HL-60/S4 (cell line): Measurements from ENCODE around the gene COL5A3.
"Not testable (repeated sequence)": the region's sequence is repeated elsewhere in the genome, so short reads cannot be mapped to it uniquely, and the experiment has no call there.

ENCODE experiments used
- in situ Hi-C: fragments of 300-500 bp; cut with MboI; formaldehyde crosslinking; loops from 2 replicates; pipeline ENCODE4 v1.14.3; 2022; ENCODE audit warnings: low sequenced_read_pairs

Gene COL5A3

DNA sequence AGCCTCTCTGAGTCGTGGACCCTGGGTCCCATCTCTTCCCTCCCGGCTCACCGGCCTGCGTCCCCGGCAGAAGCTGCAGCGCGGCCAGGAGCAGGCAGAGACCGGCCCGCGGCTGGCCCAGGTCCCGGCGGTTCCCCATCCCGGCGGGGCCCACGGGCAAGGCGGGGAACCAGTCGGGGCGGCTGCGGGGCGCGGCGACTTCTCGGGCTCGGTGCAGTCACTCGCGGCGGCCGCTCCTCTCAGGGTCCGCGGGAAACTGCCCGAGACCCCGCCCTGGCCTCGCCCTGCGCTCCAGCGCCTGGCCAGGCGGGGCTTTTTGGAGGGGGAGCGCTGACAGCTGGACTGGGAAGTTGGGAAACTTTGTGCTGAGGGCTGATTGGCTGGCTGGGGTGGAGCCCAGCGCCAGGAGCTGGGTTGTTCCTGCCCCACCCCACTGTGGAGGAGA lies at the start of gene COL5A3:
Gene COL5A3, minus strand, starts transcription at position 258 of the 445 bp plus-strand sequence. Its CDS starts 119 bp downstream, at position 139.
- in situ Hi-C loops = no loop called here

DNA sequence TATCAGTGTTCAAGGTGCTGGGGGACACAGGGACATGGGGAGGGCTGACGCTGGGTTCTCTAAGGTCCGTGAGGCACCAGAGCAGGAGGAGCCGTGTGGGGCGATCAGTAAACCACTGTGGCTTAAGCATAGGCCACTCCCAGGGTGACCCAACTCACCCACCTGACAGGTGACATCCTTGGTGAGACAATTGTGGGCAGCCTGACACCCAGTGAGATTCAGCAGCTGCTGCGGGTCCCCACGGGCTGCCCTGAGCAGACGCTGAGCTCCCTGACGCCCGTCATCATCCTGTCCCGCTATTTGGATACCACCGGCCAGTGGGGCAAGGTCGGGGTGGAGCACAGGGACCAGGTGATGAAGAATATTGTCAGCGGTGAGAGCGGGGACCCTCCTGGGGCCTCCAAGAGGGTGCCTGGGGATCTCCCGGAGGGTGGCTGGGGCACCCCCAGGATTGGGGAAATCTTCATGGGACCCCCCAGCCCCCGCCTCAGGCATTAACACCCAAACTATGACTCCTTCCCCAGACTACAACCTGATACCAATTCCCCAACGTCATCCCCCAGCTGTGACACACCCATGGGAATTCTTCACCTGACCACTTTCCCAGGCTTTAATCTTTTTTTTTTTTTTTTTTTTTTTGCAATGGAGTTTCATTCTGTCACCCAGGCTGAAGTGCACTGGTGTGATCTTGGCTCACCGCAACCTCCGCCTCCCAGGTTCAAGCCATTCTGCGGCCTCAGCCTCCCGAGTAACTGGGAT lies 42.5 kb upstream of the COL5A3 start:
- in situ Hi-C loops = no loop called here

DNA sequence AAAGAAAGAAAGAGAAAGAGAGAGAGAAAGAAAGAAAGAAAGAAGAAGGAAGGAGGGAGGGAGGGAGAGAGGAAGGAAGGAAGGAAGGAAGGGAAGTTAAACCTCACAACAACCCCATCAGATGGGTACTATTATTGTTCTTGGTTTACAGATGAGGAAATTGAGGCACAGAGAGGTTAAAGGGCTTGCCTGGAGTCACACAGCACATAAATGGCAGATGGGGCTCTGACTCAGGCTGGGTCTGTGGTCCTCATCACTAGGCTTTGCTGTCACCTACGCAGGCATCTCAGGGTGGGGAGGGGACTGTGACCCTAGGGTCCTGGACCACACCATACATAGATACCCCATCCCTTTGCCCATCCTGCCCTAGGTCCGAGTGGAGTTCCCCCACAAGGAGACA lies 39.3 kb upstream of the COL5A3 start:
- in situ Hi-C loops = no loop called here

- in situ Hi-C loops = no loop called here
These were observed 35.1 kb upstream of the COL5A3 start for GRCh38 chr19:10045371-10045770.

DNA sequence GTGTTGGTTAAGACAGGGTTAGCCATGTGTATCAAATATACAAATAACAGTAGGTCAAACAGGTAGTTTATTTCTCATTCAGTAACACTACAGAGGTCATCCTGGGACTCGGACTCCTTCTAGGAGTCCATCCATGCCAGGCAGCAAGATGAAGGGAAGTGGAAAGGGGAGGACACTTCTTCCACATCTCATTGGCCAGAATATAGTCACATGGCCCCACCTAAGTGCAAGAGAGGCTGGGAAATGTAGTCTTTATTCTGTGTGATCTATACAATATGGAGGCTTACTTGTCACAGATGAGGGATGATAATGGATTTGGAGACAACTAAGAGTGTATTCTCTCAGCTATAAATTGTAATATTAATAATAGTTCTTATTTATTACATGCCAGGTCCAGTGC lies 34.1 kb upstream of the COL5A3 start:
- in situ Hi-C loops = no loop called here

GRCh38 chr19:10043286-10043927 lies 33.1 kb upstream of the COL5A3 start:
- in situ Hi-C loops = no loop called here

DNA sequence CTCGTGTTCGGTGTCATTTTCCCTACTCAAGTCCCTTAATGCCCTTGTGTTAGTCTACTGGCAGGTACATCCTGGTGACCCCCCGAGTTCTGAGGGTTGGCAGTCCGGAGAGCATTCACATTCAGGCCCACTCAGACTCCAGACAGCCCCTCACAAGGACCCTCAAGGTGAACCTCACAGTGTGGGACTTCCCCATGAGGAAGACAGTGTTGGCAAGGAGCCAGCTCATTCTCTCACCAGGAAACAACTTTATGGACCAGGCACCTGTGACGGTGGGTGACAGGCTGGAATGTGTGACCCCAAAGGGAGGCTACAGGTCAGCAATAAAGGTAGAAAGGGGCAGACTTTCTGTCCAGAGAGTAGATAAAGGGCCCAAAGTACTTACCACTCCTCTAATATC lies 27.5 kb upstream of the COL5A3 start:
- in situ Hi-C loops = no loop called here

DNA sequence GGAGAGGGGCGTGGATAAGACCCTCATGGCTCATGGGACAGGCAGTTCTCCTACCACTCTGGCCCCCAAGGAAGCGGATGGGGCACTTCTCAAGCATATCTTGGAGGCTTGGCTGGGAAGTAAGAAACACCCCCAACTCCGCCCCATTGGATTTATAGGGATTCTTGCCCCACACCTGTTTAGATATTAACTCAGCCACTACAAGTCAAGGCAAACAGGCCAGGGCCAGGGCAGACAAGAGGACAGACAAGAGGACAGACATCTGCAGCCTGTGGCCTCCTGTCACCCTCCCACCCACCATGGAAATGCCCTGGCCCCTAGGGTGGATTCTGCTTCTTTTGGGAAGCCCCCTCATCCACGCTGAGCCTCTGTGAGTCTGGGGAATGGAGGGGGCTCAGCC lies 27.1 kb upstream of the COL5A3 start:
- in situ Hi-C loops = no loop called here

GRCh38 chr19:10036601-10037071 lies 26.3 kb upstream of the COL5A3 start:
- in situ Hi-C loops = no loop called here

GRCh38 chr19:10033614-10034013 lies 23.3 kb upstream of the COL5A3 start:
- in situ Hi-C loops = no loop called here

DNA sequence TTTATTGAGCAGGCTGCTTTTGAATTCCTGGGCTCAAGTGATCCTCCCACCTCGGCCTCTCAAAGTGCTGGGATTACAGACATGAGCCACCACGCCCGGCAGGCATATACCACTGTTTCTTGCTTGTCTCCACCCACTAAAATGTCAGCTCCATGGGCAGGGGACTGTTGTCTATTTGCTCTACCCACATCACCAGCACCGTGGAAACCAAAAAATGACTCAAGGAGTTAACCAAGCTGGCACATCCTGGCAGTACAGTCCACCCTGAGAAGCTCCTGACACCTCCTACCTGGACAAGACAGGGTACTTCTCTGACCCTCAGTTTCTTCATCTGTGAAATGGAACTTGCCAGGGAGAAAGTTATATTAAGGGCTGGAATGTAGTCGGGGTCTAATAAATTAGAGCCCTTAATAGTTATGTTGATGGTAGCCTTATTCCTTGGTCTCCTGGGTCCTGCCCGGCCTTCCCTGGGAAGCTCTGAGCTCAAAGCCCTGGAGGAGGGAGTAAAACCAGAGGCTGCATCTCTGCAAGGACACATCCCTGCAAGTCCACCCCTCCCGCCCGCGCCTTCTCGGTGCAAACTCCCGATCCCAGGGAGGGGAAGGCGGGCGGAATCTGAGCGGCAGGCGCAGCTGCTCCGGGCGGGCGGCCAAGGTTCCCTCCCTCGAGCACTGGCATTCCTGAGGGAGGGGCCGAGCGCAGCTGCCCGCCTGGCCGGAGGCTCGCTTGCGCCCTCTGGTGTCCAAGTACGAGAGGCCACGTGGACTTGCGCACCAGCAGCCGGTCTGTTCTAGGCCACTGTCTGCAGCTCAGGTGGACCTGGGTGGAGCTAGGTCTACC lies 17.1 kb upstream of the COL5A3 start:
- in situ Hi-C loops = no loop called here

DNA sequence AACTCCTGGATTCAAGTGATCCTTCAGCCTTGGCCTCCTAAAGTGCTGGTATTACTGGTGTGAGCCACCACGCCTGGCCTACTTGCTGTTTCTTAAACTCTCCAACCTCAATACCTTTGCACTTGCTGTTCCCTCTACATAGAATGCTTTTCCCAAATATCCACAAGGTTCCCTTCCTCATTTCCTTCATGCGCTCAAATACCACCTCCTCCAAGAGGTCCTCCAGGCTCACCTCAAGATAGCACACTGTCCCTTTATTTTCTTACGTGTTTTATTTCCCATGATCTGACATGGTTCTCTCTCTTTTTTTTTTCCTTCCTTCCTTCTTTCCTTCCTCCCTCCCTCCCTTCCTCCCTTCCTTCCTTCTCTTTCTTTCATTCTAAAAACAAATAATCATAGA lies 16.4 kb upstream of the COL5A3 start:
- in situ Hi-C loops = no loop called here

DNA sequence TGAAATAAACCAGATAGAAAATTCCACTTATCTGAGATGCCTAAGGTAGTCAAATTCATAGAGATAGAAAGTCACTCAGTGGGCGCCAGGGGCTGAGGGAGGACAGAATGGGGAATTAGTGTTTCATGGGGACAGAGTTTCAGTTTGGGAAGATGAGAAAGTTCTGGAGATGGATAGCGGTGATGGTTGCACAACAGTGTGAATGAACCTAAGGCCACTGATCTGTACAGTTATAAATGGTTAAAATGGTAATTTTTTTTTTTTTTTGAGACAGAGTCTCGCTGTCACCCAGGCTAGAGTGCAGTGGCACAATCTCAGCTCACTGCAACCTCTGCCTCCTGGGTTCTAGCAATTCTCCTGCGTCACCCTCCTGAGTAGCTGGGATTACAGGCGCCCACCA lies 12.8 kb upstream of the COL5A3 start:
- in situ Hi-C loops = not testable (repeated sequence)

GRCh38 chr19:10021863-10022262 lies 11.6 kb upstream of the COL5A3 start:
- in situ Hi-C loops = no loop called here

- in situ Hi-C loops = no loop called here
These were observed 11.1 kb upstream of the COL5A3 start for GRCh38 chr19:10021446-10021845.

GRCh38 chr19:10020851-10021250 lies 10.5 kb upstream of the COL5A3 start:
- in situ Hi-C loops = no loop called here

DNA sequence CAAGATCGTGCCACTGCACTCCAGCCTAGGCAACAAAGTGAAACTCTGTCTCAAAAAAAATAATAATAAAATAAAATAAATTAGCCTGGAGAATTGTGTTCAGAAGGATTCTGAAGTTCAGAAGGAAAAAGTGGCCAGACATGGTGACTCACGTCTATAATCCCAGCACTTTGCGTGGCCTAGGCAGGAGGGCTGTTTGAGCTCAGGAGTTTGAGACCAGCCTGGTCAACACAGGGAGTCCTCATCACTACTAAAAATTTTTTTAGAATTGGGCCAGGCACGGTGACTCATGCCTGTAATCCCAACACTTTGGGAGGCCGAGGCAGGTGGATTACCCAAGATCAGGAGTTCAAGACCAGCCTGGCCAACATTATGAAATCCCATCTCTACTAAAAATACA lies 8.9 kb upstream of the COL5A3 start:
- in situ Hi-C loops = no loop called here

- in situ Hi-C loops = no loop called here
These were observed 8.5 kb upstream of the COL5A3 start for GRCh38 chr19:10018786-10019185.

DNA sequence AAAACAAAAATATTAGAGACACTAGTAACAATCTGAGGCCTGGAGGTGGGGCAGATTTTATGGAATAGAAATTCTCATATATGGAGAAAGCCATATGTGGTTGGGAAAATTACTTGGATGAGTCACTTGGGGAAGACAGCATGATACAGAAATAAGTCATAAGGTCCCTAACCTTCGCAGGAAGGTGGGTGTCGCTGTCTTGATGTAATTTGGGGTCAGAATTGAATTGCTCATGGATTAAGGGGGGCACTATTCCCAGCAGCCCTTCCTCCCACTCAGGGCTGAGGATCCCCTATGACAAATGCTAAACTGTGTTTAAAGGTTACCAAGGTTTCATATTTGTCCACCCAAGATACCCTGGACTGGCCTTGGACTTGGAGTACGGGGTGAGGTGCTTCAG lies 8.0 kb upstream of the COL5A3 start:
- in situ Hi-C loops = no loop called here

DNA sequence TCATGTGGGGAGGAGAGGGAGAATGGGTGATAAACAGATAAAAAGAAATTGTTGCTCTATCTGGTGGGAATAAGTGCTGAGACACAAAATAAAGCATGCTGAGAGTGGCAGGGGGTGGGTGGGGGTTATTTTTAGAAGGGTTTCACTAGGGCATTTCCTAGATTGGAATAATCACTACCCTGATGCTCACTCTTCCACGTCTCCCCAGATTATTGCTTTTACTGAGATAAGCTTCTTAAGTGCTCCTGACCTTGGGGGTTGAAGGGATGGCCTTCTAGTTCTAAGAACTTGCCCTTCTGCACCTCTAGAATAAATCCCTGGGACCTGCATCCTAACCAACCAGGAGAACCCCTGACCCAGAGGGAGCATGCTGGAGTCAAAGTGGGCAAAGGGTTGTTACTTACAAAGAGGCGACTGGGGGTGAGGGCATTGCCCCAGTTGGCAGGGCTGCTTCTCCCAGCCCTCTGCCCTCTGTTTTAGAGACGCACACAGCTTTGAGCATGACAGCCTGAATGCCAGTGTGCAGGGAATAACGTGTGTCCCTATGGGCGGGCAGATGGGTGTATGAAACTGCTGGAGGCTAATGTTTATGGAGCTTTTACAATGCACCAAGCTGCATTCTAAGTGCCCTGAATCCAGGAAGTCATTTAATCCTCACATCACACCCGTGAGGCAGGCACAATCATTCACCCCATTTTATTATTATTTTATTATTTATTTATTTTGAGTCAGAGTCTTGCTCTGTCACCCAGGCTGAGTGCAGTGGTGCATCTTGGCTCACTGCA lies 3.7 kb upstream of the COL5A3 start:
- in situ Hi-C loops = no loop called here

GRCh38 chr19:10013316-10013715 lies 3.0 kb upstream of the COL5A3 start, which contains the start of gene RDH8:
Gene RDH8 (plus strand): TSS chr19:10013483. CDS start chr19:10013498, 15 bp downstream.
- in situ Hi-C loops = no loop called here
